ENCODE measurements around the gene ACAP1.

The ACAP1 gene

GRCh38 chr17:7322520-7323194 lies 13.7 kb upstream of the ACAP1 start:
- Histone ChIP-seq H3K4me3 (replicated peaks; ENCODE audit: low read depth, low read length) (no peak overlapping the region), H3K27me3 (replicated peaks; ENCODE audit: control insufficient read depth, insufficient read depth, low read length) (no peaks in the 10 kb centered on the region), H3K36me3 (ENCODE audit: control insufficient read depth, insufficient read depth, low read length) (peaks cover 56% of the 10 kb centered on the region)
- no peak for TF ChIP-seq CTCF (IDR thresholded peaks at IDR 0.05; ENCODE audit: insufficient read depth, low read length, poor library complexity, severe bottlenecking)
- DNase-seq (ENCODE audit: extremely low read depth, insufficient read length): no peak

- peaks cover 48% of the 10 kb centered on the region for H3K36me3 ChIP-seq (ENCODE audit: control insufficient read depth, insufficient read depth, low read length)
- peak; percentile 70 for DNase-seq (ENCODE audit: extremely low read depth, insufficient read length)
These were observed 12.4 kb upstream of the ACAP1 start for GRCh38 chr17:7323731-7324437.

GRCh38 chr17:7324438-7324779 lies 11.9 kb upstream of the ACAP1 start:
- Histone ChIP-seq H3K4me3 (replicated peaks; ENCODE audit: low read depth, low read length) (no peak overlapping the region), H3K27me3 (replicated peaks; ENCODE audit: control insufficient read depth, insufficient read depth, low read length) (no peaks in the 10 kb centered on the region), H3K36me3 (ENCODE audit: control insufficient read depth, insufficient read depth, low read length) (peaks cover 45% of the 10 kb centered on the region)
- TF ChIP-seq CTCF (IDR thresholded peaks at IDR 0.05; ENCODE audit: insufficient read depth, low read length, poor library complexity, severe bottlenecking): no peak
- no peak for DNase-seq (ENCODE audit: extremely low read depth, insufficient read length)

More at GRCh38 chr17:7323731-7324437, 12.4 kb upstream of the ACAP1 start:
- no peak overlapping the region for H3K4me3 ChIP-seq (replicated peaks; ENCODE audit: low read depth, low read length)
- no peaks in the 10 kb centered on the region for H3K27me3 ChIP-seq (replicated peaks; ENCODE audit: control insufficient read depth, insufficient read depth, low read length)
- TF ChIP-seq CTCF (IDR thresholded peaks at IDR 0.05; ENCODE audit: insufficient read depth, low read length, poor library complexity, severe bottlenecking): peak; percentile 99

GRCh38 chr17:7325031-7325528 lies 11.2 kb upstream of the ACAP1 start:
- Histone ChIP-seq H3K27me3 (replicated peaks; ENCODE audit: control insufficient read depth, insufficient read depth, low read length) (no peaks in the 10 kb centered on the region), H3K4me3 (replicated peaks; ENCODE audit: low read depth, low read length) (no peak overlapping the region), H3K36me3 (ENCODE audit: control insufficient read depth, insufficient read depth, low read length) (peaks cover 45% of the 10 kb centered on the region)
- no peak for TF ChIP-seq CTCF (IDR thresholded peaks at IDR 0.05; ENCODE audit: insufficient read depth, low read length, poor library complexity, severe bottlenecking)
- DNase-seq (ENCODE audit: extremely low read depth, insufficient read length): no peak

- H3K4me3 ChIP-seq (replicated peaks; ENCODE audit: low read depth, low read length): no peak overlapping the region
- TF ChIP-seq CTCF (IDR thresholded peaks at IDR 0.05; ENCODE audit: insufficient read depth, low read length, poor library complexity, severe bottlenecking): no peak
- no peak for DNase-seq (ENCODE audit: extremely low read depth, insufficient read length)
- no peaks in the 10 kb centered on the region for H3K27me3 ChIP-seq (replicated peaks; ENCODE audit: control insufficient read depth, insufficient read depth, low read length)
- peaks cover 37% of the 10 kb centered on the region for H3K36me3 ChIP-seq (ENCODE audit: control insufficient read depth, insufficient read depth, low read length)
These were observed 10.1 kb upstream of the ACAP1 start for GRCh38 chr17:7326186-7326585.

All from GM06990 (cell line).